Placental epithelial cell (primary cell): ENCODE results near the gene ERN1. TPM values are rescaled to one million over a fixed set of nuclear protein-coding genes. Genes with fewer than 3 reads are reported as not detected.
A peak's percentile ranks its signal among the peaks of the same experiment; 100 is the strongest.

Experiments used
- small RNA-seq: library from RNA; depleted of rRNA; stranded (forward); fragments of <200 nt; gene quantifications from one replicate; pipeline ENCODE3, GENCODE V24; 2012
- total RNA-seq: library from RNA; depleted of rRNA; stranded (reverse); fragments of >200 nt; gene quantifications from 2 replicates; pipeline ENCODE4 v1.2.3, GENCODE V29; 2012

Gene ERN1
- 7.1 and 8.5 TPM in 2 replicates for total RNA-seq

GRCh38 chr17:64129765-64130558, at the start of gene ERN1:
Gene ERN1 (minus strand): TSS chr17:64130144. CDS start chr17:64130029, 115 bp downstream.

GRCh38 chr17:64020056-64020766, 109.7 kb downstream of the ERN1 start, which contains the start of gene ICAM2:
Gene ICAM2 (minus strand): TSS chr17:64020633. CDS start chr17:64006691, 13,942 bp downstream.

GRCh38 chr17:63998050-63998720, 131.8 kb downstream of the ERN1 start, which contains the start of gene PRR29:
Gene PRR29 (plus strand): TSS chr17:63998351. CDS start chr17:63998365, 14 bp downstream.

Small RNA genes lying within 50 kb of the gene (small RNA-seq; reads per million reads assigned to genes)
- 3,907 reads per million, percentile 100 among the genes with 10 or more reads in this experiment for gene SNORD104

Other genes with a start within 250 kb of the ERN1 start
- not detected in 2 replicates for gene GH2, start 248.2 kb downstream of the ERN1 start, total RNA-seq
- gene CSH1, start 233.6 kb downstream of the ERN1 start, total RNA-seq: not detected in 2 replicates
- not detected in 2 replicates for gene CSHL1, start 218.9 kb downstream of the ERN1 start, total RNA-seq
- gene GH1, start 211.3 kb downstream of the ERN1 start, total RNA-seq: not detected in 2 replicates
- gene CD79B, start 197.8 kb downstream of the ERN1 start, total RNA-seq: not detected in 2 replicates
- not detected in 2 replicates for gene SCN4A, start 157.2 kb downstream of the ERN1 start, total RNA-seq
- gene PRR29, start 131.8 kb downstream of the ERN1 start, total RNA-seq: under 0.01 TPM in 1 of 2 replicates, not detected in the other
- not detected in 2 replicates for gene ICAM2, start 109.5 kb downstream of the ERN1 start, total RNA-seq
- 101 and 140 TPM in 2 replicates for gene TEX2, start 133.1 kb upstream of the ERN1 start, total RNA-seq